ENCODE data around the gene NDUFB8. TPM values are rescaled to one million over a fixed set of nuclear protein-coding genes. Genes with fewer than 3 reads are reported as not detected.
A peak's percentile ranks its signal among the peaks of the same experiment; 100 is the strongest.

The NDUFB8 gene
- total RNA-seq, 2 donors from 2014 or later = 195 to 222 TPM

DNA sequence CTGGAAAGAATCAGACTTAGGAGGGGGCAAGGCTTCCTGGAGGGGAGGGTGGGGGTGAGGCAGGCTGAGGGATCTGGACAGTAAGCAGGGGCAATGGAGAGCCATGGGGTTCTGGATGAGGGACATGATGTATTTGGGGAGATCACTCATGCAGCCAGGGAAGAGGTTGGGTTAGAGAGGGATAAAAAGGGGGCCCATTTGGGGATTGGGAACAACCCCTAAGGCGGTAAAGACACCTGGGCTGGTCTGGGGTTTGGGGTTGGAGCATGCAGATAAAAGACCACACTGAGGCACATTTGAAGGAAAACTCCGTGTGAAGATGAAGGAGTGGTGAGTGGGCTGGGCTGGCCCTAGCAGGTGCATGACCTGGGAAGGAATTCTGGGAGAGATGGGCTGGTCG, 36.9 kb upstream of the NDUFB8 start:
- 60% methylated on average over 3 of the region's 3 CpGs for WGBS
- Histone ChIP-seq H3K4me3 (no peak overlapping the region), H3K4me1 (replicated peaks) (no peaks in the 10 kb centered on the region), H3K9me3 (no peaks in the 10 kb centered on the region), H3K36me3 (no peaks in the 10 kb centered on the region), H3K27me3 (replicated peaks; ENCODE audit: insufficient read depth) (peaks cover 6% of the 10 kb centered on the region), H3K27ac (no peak overlapping the region)
- intact Hi-C loops (cut with DNase I) = loop anchor here (5.0 to 10.0 kb wide), 2 partner anchors 311 to 448 kb away; no protein-coding TSS in a partner anchor
- no peak for DNase-seq (ENCODE audit: low spot score)
- TF ChIP-seq POLR2A (IDR thresholded peaks at IDR 0.05) (no peak), POLR2AphosphoS5 (IDR thresholded peaks at IDR 0.05) (no peak)
- TF ChIP-seq, protein P1, sequence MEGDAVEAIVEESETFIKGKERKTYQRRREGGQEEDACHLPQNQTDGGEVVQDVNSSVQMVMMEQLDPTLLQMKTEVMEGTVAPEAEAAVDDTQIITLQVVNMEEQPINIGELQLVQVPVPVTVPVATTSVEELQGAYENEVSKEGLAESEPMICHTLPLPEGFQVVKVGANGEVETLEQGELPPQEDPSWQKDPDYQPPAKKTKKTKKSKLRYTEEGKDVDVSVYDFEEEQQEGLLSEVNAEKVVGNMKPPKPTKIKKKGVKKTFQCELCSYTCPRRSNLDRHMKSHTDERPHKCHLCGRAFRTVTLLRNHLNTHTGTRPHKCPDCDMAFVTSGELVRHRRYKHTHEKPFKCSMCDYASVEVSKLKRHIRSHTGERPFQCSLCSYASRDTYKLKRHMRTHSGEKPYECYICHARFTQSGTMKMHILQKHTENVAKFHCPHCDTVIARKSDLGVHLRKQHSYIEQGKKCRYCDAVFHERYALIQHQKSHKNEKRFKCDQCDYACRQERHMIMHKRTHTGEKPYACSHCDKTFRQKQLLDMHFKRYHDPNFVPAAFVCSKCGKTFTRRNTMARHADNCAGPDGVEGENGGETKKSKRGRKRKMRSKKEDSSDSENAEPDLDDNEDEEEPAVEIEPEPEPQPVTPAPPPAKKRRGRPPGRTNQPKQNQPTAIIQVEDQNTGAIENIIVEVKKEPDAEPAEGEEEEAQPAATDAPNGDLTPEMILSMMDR (IDR thresholded peaks at IDR 0.05) = no peak

DNA sequence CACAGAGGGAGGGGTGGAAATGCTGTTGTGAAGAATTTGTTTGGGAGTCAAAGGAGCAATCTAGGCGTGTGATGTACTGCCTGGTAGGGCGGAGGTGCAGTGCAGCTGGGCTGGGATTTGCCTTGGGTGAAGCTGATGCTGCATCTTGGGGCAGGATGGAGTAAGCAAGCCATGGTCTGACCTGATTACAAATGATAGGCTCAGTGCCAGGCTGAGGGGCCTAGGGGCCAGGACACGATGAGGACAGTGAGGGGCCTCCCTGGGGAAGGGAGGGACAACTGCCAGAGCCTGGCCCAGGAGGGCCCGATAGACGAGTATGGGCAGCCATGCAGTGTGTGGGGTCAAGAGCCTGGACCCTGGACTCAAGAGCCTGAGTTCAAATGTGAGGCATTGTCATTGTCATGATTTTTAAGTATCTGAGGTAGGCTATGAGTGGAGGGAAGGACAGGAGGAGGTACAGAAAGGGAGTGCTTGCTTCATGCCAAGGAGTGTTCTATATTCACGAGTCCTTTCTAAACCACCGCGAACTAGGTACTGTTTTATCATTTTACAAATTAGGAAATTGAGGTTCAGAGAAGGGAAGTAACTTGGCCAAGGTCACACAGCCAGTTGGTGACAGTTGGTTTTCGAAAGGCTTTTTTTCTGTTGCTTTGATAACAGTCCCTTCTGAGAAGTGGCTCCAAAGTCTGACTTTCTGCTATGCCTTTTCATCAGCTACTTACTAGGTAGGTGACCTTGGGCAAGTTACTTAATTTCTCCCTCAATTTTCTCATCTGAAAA, 35.7 kb upstream of the NDUFB8 start:
- intact Hi-C loops (cut with DNase I) = loop anchor here (5.0 to 10.0 kb wide), 2 partner anchors 312 to 449 kb away; no protein-coding TSS in a partner anchor

DNA sequence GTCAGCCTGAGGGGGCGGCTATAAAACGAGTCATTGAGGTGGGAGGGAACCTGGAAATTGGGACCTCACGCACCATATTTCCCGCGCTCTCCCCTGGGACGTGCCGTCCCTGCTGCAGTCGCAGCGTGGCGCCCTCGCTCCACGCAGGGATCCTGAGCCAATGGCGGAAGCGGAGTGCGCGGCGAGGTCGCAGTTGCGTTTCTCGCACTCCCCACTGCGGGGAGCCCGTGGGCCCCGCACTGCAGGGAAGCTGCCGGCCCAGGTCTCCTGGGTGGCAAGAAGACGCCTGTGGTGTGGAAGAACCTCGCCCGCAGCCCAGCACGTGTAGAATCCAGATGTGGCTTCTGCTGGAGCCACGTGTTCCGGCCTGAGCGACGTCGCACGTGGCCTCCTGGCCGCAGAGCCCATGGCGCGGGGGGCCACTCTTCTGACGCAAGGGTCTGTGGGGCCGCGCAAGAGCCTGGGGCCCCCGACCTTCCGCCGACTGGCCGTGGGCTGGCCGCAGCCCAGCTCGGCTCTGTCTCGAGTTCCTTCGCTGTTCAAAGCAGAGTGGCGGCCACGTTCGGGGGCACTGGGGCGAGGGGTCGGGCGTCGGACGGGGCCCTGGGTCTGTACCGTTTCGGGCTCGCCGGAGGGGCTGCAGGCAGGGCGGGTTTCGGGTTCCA, 32.5 kb upstream of the NDUFB8 start:
- no peak overlapping the region for H3K4me3 ChIP-seq
- TF ChIP-seq, protein P1 (IDR thresholded peaks at IDR 0.05) = peak; percentile 17 to 93 (median 76)
- TF ChIP-seq POLR2AphosphoS5 (IDR thresholded peaks at IDR 0.05) (peak; percentile 36), POLR2A (IDR thresholded peaks at IDR 0.05) (no peak)
- no peaks in the 10 kb centered on the region for H3K9me3 ChIP-seq
- no peaks in the 10 kb centered on the region for H3K4me1 ChIP-seq (replicated peaks)
- intact Hi-C loops (cut with DNase I) = loop anchor here (10.0 kb wide), 1 partner anchor 453 kb away; no protein-coding TSS in a partner anchor
- peaks cover 6% of the 10 kb centered on the region for H3K27me3 ChIP-seq (replicated peaks; ENCODE audit: insufficient read depth)
- no peak overlapping the region for H3K27ac ChIP-seq
- no peaks in the 10 kb centered on the region for H3K36me3 ChIP-seq
- DNase-seq (ENCODE audit: low spot score) = peak; percentile 47
- WGBS = 5% methylated on average over 62 of the region's 62 CpGs

More for the DNA sequence above, 35.7 kb upstream of the NDUFB8 start:
- no peak for DNase-seq (ENCODE audit: low spot score)
- H3K4me1 ChIP-seq (replicated peaks) = no peaks in the 10 kb centered on the region
- WGBS = 63% methylated on average over 9 of the region's 9 CpGs
- TF ChIP-seq POLR2A (IDR thresholded peaks at IDR 0.05) (no peak), POLR2AphosphoS5 (IDR thresholded peaks at IDR 0.05) (no peak)
- TF ChIP-seq, protein P1 (IDR thresholded peaks at IDR 0.05) = no peak
- no peaks in the 10 kb centered on the region for H3K36me3 ChIP-seq
- no peaks in the 10 kb centered on the region for H3K9me3 ChIP-seq
- H3K4me3 ChIP-seq = no peak overlapping the region
- no peak overlapping the region for H3K27ac ChIP-seq
- peaks cover 6% of the 10 kb centered on the region for H3K27me3 ChIP-seq (replicated peaks; ENCODE audit: insufficient read depth)

DNA sequence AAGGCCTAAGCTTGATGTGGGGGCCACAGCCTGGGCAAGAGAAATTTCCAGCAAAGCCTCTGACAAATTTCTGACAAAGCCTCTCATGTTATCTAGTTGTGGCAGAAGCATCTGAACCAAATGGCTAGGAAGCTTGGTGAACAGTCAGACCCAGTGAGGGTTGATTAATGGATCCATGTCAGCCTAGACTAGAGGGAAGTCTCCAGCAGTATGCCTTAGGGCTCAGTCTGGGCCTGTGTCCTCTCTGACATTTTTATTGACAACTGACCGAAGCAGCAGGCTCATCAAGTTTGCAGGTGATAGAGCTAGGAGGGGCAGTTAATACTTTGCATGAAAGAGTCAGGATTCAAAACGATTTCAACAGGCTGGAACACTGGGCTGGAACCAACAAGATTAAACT, 31.3 kb upstream of the NDUFB8 start:
- no peak overlapping the region for H3K4me3 ChIP-seq
- no peak overlapping the region for H3K27ac ChIP-seq
- peaks cover 6% of the 10 kb centered on the region for H3K27me3 ChIP-seq (replicated peaks; ENCODE audit: insufficient read depth)
- no peaks in the 10 kb centered on the region for H3K36me3 ChIP-seq
- H3K4me1 ChIP-seq (replicated peaks) = no peaks in the 10 kb centered on the region
- no peak for DNase-seq (ENCODE audit: low spot score)
- no peaks in the 10 kb centered on the region for H3K9me3 ChIP-seq
- TF ChIP-seq POLR2A (IDR thresholded peaks at IDR 0.05) (no peak), POLR2AphosphoS5 (IDR thresholded peaks at IDR 0.05) (no peak)
- TF ChIP-seq, protein P1 (IDR thresholded peaks at IDR 0.05) = no peak
- intact Hi-C loops (cut with DNase I) = loop anchor here (10.0 kb wide), 1 partner anchor 454 kb away; no protein-coding TSS in a partner anchor
- 49% methylated on average over 2 of the region's 2 CpGs for WGBS

Measured in prostate gland (tissue), 2 donors.